NCI-H748 treated with DMSO at 0.1 percent for 48 hours (cell line): ENCODE measurements around the gene SFTPA1.
"Not testable (repeated sequence)": the region's sequence is repeated elsewhere in the genome, so short reads cannot be mapped to it uniquely, and the experiment has no call there.

Experiments used
- DNase-seq: peaks from one replicate; lab custom pipeline; 2025; lab: John Stamatoyannopoulos, UW

Gene SFTPA1

DNA sequence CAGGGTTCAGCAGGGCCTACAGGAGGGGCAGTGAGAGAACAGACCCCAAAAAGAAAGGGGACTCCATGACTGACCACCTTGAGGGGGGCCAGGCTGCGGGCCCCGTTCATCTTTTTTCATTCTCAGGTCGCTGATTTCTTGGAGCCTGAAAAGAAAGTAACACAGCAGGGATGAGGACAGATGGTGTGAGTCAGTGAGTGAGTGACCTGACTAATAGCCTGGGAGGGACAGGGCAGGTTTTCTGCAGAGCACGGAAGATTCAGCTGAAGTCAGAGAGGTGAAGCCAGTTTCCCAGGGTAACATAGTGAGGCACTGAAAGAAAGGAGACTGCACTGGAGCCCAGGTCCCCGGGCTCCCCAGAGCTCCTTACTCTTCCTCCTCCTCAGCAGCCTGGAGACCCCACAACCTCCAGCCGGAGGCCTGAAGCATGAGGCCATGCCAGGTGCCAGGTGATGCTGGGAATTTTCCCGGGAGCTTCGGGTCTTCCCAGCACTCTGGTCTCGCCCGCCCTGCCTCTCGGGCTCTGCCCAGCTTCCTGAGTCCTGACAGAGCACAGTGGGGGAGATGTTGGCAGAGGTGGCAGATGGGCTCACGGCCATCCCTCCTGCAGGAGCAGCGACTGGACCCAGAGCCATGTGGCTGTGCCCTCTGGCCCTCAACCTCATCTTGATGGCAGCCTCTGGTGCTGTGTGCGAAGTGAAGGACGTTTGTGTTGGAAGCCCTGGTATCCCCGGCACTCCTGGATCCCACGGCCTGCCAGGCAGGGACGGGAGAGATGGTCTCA, 646 bp downstream of the SFTPA1 start:
- DNase-seq = not testable (repeated sequence)

DNA sequence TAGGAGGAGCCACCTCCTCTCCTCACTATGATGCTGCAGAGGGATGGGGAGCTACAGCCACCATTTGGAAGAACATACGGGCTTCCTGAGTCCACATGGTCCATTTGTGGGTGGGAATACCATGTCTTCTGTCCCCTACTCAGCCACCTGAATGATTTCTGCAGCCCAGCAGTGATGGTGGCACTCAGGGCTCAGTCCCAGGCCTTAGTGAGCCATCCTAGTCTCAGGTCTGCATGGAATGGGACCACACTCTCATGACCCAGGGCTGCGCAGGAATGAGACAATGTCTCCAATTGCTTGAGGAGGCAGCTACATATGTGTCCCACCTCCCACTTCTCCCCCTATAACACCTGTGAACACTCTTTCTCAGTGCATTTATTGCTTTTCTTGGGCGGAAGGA, 4.8 kb downstream of the SFTPA1 start:
- DNase-seq = no peak

DNA sequence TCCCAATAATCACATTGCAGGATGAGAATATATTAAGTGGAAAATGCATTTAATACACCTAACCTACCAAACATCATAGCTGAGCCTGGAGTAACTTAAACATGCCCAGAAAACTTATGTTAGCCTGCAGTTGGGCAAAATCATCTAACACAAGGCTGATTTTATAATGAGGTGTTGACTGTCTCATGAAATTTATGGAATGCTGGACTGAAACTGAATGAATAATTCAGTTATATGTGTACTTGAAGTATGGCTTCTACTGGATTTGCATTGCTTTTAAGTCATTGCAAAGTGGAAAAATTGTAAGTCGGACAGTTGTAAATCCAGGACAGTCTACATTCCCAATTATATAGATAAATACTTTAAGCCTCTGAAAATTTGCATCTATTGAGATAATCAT, 5.4 kb downstream of the SFTPA1 start:
- no peak for DNase-seq

DNA sequence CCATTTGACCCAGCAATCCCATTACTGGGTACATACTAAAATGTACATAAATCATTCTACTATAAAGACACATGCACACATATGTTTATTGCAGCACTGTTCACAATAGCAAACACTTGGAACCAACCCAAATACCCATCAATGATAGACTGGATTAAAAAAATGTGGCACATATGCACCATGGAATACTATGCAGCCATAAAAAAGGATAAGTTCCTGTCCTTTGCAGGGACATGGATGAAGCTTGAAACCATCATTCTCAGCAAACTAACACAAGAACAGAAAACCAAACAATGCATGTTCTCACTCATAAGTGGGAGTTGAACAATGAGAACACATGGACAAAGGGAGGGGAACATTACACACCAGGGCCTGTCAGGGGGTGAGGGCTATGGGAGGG, 12.9 kb downstream of the SFTPA1 start:
- not testable (repeated sequence) for DNase-seq

DNA sequence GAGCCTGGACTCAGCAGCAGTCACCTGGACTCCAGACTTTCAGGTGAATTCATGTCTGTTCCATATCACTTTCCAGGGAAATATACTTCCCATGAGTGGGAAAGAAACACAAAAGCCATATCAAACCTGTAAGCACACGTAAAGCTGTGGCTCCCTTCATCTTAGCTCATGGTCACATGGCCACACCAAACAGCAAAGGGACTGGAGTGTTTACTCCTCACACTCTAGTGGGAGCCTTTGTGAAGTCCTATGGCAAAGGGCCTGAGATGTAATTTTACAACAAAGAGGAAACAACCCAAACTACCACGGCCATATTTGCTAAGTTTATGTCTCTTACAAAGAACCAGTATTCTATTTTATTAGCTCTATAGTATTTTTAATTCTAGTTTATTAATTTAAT, 16.3 kb downstream of the SFTPA1 start:
- no peak for DNase-seq

DNA sequence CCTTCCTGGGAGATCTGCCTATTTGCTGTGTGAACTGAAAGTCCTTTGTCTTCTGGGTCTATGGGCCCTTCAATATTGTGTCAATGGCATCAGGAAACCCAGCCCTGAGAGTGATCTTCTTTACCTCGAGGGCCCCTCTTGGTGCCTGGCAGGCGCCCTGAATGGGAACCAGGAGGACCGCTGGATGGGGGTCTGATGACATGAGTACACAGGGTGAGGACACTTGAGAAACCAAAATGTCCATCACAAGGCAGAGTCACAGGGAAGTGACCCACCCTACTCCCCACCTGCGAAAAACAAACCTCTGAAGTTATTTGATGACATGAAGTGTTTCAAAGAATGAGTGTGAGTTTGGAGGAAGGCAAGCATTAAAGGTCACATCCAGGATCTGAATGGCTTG, 17.3 kb downstream of the SFTPA1 start:
- DNase-seq = no peak

DNA sequence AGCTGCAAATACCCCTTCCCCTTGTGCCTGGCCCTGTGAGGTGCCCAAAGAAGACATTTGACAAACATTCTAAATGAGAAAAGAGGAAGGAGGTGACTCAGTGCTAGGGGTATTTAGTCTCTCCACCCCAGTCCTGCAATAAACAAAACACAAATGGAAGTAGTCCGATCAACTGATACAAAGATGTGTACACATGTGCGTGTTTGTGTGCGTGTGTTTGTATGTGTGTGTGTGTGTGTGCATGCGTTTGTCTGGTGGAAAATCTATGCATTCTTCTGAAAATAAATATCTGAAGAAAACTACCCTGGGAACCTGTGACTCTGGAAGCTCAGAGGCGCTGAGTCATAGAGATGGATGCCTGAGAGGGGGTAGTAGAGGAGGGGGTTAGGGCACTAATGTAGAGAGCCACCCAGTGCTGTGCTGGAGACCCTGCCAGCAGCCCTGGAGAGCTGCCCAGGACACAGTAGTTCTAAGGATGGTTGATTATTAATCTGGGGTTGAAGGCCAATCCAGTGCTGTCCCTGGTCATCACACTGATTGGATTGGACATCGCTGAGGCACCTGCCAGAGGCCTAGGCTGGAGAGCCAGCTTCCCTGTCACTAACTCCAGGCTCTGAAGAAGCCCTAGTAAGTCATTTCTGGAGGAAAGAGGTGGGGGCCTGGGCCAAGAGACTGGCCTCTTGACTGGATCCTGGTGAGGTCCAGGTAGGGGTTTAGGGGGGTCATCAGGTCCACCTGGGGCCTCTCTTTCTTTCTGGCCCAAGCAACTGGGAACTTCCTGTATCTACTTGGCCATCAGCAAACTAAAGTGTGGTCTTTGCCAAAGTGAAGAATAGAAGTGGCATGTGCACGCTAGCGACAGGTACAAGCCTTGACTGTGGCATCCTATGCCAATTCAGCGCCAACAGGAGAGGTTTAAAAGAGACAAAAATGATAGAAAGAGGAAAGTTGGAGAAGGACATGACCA, 18.5 kb downstream of the SFTPA1 start:
- DNase-seq = no peak

DNA sequence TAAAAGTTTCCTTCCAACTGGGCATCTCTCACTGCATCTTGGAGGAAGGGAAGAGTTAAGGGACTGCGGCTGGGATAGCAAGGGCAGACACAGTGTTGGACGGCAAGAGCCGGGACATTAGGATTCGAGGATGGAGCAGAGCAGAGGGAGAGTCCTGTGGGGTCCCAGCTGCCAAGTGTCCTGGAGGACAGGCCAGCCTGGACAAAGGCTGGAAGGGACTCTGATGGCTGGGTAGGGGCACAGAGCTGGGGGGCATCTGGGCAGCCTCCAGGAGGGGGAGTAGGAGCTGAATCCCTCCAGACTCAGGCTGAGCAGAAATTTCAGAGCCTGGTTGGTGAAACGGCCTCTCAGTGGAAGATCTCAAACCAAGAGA, 19.2 kb downstream of the SFTPA1 start:
- DNase-seq = no peak

DNA sequence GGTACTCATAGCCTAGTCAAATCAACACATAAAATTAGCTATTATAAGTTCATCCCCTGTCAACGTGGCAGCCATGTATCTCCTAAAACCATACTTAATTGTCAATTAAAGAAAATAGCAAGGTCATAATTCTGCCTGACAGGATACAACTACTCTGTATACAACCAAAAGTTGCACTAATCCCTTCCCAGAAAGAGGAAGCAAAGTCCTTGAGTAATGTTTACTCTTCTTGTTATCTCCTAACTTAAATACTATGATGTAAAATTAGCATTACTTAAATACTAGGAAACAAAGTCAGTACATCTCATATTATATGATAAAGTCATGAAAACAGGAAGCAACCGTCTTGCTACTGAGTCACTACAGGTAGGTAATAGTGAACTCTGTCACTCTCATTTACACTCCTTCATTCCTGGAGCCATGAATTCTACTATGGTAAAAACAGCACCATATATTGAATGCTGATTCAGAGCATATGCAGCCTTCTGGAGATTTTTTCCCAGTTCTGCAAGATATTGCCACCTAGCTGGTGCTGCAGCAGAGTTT, 26.0 kb downstream of the SFTPA1 start:
- not testable (repeated sequence) for DNase-seq

DNA sequence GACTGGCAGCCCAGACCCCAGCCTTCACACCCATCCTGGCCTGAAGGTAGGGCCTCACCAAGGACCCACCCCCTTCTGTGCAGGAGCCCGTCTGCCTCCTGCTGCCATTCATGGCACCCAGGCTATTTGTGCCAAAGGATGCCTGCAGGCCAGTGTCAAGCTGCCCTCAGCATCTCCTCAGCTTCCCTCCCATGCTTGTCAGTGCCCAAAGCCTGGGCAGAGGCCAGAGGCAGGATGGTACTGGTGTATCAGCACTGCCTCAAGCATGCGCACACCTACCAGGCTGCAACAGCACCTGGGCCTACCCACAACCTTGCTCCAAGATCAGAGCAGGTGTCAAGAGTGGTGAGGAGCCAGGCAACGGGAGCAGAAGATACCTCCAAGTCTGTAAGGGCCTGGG, 27.6 kb downstream of the SFTPA1 start:
- DNase-seq = no peak

DNA sequence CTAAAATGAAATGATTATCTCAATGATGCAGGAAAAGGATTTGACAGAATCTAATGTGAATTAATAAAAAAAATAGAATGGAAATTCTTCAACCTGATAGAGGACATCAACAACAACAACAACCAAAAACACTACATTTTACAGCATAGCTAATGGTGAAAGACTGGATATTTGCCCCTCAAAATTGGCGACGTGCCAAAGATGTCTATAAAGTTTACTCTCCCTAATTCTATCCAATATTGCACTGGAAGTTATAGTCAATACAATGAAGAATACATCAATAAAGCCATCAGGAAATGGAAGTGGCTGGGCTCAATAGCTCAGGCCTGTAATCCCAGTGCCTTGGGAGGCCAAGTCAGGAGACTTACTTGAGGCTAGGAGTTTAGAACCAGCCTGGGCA, 42.0 kb downstream of the SFTPA1 start:
- DNase-seq = not testable (repeated sequence)

DNA sequence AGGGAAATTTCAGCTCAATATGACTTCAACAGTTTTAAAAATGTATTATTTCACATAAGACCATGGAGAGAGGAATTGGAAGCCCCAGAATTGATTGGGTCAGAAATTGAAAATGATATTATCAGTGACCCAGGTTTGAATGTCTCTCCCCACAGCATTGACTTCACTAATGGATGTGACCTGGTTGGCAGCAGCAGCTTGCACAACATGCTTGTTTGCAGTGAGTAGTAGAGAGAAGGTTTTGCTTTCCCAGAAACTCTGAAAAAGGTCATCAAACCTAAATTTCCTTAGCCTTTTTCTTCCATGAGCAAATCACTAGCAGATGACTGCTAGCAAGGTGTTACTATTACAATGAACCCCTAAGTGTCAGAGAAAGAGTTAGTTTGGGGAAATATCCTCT, 52.5 kb downstream of the SFTPA1 start:
- not testable (repeated sequence) for DNase-seq

DNA sequence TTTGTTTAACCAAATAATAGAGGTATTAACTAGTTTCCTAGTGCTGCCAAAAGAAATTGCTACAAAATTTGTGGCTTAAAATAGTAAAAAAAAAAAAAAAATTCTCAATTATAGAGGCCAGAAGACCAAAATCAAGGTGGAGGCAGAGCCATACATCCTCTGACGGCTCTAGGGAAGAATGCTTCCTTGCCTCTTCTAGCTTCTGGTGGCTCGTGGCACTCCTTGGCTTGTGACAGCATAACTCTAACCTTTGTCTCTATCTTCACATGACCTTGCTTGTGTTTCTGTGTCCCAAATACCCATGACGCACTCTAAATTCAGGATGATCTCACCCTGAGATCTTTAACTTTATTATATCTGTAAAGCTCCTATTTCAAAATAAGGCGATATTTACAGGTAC, 53.9 kb downstream of the SFTPA1 start:
- not testable (repeated sequence) for DNase-seq
